ENCODE results near the gene FADS6.
A peak's percentile ranks its signal among the peaks of the same experiment; 100 is the strongest.

FADS6 gene

DNA sequence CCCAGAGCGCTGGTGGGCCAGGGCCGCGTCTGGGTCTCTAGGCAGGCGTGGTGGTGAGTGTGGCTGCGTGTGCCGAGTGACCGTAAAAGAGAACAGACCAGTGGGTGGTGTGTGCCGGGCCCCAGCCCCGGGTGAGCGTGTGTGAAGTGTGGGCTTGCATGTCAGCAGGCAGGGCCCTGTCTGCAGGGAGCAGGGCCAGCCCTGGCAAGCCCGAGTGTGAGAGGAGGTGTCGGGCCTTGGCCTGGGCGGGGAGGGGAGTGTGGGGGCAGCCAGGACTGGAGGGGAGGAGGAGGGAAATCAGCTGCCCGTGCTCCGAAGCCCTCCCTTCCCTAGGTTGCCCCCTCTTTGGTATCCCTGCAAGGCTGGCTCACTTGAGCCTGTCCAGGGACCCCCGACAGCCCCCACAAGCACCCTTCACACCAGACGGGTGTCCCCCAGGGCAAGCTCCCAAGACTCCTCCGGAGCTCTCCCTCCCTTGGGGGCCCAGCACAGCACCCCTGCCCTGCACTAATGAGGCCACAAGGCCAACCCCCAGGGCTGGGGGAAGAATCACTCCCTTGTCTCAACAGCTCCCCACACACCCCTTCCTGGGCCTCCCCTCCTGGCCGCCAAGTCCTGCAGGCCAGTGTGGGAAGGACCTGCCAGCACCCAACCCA is 27.7 kb upstream of the FADS6 start:
- H3K27me3 ChIP-seq (ENCODE audit: control insufficient read depth, insufficient read depth, low read length) = peaks cover 12% of the 10 kb centered on the region
- H3K4me2 ChIP-seq (ENCODE audit: low read length) = no peak overlapping the region
- H3K4me1 ChIP-seq = no peaks in the 10 kb centered on the region
- no peaks in the 10 kb centered on the region for H3K79me2 ChIP-seq
- H3K27ac ChIP-seq = no peak overlapping the region
- H3K9me3 ChIP-seq (ENCODE audit: control insufficient read depth, low read length) = no peaks in the 10 kb centered on the region
- no peak overlapping the region for H3K9ac ChIP-seq
- H2AFZ ChIP-seq = no peak overlapping the region
- H3K4me3 ChIP-seq (ENCODE audit: low read depth, low read length) = no peak overlapping the region
- TF ChIP-seq, protein P1, sequence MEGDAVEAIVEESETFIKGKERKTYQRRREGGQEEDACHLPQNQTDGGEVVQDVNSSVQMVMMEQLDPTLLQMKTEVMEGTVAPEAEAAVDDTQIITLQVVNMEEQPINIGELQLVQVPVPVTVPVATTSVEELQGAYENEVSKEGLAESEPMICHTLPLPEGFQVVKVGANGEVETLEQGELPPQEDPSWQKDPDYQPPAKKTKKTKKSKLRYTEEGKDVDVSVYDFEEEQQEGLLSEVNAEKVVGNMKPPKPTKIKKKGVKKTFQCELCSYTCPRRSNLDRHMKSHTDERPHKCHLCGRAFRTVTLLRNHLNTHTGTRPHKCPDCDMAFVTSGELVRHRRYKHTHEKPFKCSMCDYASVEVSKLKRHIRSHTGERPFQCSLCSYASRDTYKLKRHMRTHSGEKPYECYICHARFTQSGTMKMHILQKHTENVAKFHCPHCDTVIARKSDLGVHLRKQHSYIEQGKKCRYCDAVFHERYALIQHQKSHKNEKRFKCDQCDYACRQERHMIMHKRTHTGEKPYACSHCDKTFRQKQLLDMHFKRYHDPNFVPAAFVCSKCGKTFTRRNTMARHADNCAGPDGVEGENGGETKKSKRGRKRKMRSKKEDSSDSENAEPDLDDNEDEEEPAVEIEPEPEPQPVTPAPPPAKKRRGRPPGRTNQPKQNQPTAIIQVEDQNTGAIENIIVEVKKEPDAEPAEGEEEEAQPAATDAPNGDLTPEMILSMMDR (IDR thresholded peaks at IDR 0.05) = no peak
- H3K36me3 ChIP-seq (ENCODE audit: control insufficient read depth, insufficient read depth, low read length) = no peaks in the 10 kb centered on the region

DNA sequence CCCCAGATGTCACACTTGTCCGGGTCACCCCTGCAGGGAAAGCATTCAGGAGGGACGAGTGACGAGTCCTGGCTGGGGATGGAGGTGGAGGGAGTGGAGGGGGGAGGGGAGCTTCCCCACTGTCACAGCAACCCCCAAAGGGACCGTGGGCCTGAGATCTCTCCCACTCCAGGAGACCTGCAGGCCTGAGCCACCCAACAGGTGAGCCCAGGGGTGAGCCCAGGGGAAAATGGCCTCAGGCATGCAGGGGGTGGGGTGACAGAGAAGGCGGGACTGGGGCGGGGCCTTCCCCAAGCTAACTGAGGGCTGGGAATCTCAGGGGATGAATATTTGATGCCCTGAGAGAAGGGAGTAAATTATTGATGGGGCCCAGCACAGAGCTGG is 27.2 kb upstream of the FADS6 start:
- Histone ChIP-seq H3K9ac (no peak overlapping the region), H3K4me2 (ENCODE audit: low read length) (no peak overlapping the region), H2AFZ (no peak overlapping the region), H3K4me3 (ENCODE audit: low read depth, low read length) (no peak overlapping the region), H3K79me2 (no peaks in the 10 kb centered on the region), H3K4me1 (no peaks in the 10 kb centered on the region), H3K36me3 (ENCODE audit: control insufficient read depth, insufficient read depth, low read length) (no peaks in the 10 kb centered on the region), H3K9me3 (ENCODE audit: control insufficient read depth, low read length) (no peaks in the 10 kb centered on the region), H3K27me3 (ENCODE audit: control insufficient read depth, insufficient read depth, low read length) (peaks cover 12% of the 10 kb centered on the region), H3K27ac (no peak overlapping the region)
- TF ChIP-seq, protein P1 (IDR thresholded peaks at IDR 0.05) = no peak

DNA sequence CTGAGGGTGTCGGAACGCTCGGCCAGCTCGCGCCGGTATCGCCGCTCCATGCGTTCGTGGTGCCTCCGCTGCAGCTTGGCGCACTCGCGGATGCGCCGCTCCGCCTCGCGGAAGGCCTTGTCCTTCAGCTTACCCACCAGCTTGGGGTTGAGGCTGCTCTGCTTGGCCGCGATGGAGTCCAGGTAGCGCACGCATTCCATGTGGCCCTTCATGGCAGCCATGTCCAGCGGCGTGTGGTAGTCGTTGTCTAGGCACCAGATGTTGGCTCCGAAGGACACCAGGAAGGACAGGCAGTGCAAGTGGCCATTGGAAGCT is 26.8 kb upstream of the FADS6 start:
- TF ChIP-seq, protein P1 (IDR thresholded peaks at IDR 0.05) = no peak
- H3K36me3 ChIP-seq (ENCODE audit: control insufficient read depth, insufficient read depth, low read length) = no peaks in the 10 kb centered on the region
- no peak overlapping the region for H3K4me2 ChIP-seq (ENCODE audit: low read length)
- no peak overlapping the region for H3K9ac ChIP-seq
- H2AFZ ChIP-seq = peak overlapping the region; percentile 16
- no peaks in the 10 kb centered on the region for H3K9me3 ChIP-seq (ENCODE audit: control insufficient read depth, low read length)
- H3K4me3 ChIP-seq (ENCODE audit: low read depth, low read length) = no peak overlapping the region
- H3K4me1 ChIP-seq = no peaks in the 10 kb centered on the region
- no peaks in the 10 kb centered on the region for H3K79me2 ChIP-seq
- H3K27me3 ChIP-seq (ENCODE audit: control insufficient read depth, insufficient read depth, low read length) = peaks cover 12% of the 10 kb centered on the region
- H3K27ac ChIP-seq = no peak overlapping the region

DNA sequence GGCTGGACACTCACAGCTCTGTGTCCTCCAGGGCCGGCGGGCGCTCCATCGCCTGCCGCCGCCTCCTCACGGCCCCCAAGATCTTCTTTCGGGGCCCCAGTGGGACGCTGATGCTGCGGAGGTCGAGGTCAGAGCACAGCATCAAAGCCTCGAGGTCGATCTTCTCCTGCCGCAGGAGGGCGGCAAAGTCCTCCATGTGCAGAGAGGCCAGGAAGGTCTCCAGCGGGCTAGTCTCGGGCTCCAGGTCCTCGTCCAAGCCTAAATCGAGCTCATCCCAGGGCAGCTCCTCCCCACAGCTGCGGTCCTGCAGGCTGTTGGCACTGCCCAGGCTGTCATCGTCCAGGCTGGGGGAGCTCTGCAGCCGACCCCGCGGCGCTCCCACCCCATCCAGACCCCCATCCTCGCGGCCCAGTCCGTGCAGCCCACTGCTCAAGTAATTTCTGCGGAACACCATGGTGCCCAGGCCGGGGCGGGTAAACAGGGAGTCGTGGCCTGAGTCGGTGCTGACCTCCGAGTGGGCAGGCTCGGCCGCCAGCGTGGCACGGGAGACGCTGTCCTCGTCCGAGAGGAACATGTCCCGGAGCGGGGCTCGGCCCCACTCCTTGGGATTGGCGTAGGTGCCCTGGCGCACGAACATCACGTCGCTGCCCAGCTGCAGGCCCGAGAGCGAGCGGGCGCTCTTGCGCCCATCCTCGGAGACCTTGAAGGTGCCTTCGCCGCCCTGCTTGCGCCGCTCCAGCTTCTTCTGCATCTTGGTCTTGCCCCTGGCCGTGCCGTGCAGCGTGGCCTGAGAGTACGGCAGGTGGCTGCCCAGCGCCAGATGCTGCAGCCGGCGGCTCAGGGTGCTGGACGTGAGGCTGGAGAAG is 26.2 kb upstream of the FADS6 start:
- H3K27me3 ChIP-seq (ENCODE audit: control insufficient read depth, insufficient read depth, low read length) = peaks cover 12% of the 10 kb centered on the region
- no peaks in the 10 kb centered on the region for H3K79me2 ChIP-seq
- H3K4me1 ChIP-seq = no peaks in the 10 kb centered on the region
- H3K36me3 ChIP-seq (ENCODE audit: control insufficient read depth, insufficient read depth, low read length) = no peaks in the 10 kb centered on the region
- peak overlapping the region; percentile 16 for H2AFZ ChIP-seq
- H3K9me3 ChIP-seq (ENCODE audit: control insufficient read depth, low read length) = no peaks in the 10 kb centered on the region
- H3K4me3 ChIP-seq (ENCODE audit: low read depth, low read length) = no peak overlapping the region
- peak overlapping the region; percentile 37 for H3K4me2 ChIP-seq (ENCODE audit: low read length)
- no peak overlapping the region for H3K27ac ChIP-seq
- H3K9ac ChIP-seq = no peak overlapping the region
- TF ChIP-seq, protein P1 (IDR thresholded peaks at IDR 0.05) = peak; percentile 52
